Measurements from ENCODE around the gene VSTM2L.

Gene VSTM2L

GRCh38 chr20:37968841-37969401 is 66.0 kb downstream of the VSTM2L start:
- DNase-seq (ENCODE audit: low read depth) = no peak

GRCh38 chr20:37969949-37970855 is 67.3 kb downstream of the VSTM2L start:
- no peak for DNase-seq (ENCODE audit: low read depth)

- no peak for DNase-seq (ENCODE audit: low read depth)
Observed at GRCh38 chr20:37970856-37971245, 67.9 kb downstream of the VSTM2L start.

- no peak for DNase-seq (ENCODE audit: low read depth)
Observed at GRCh38 chr20:37971561-37972127, 68.7 kb downstream of the VSTM2L start.

GRCh38 chr20:37972256-37973058 is 69.5 kb downstream of the VSTM2L start:
- DNase-seq (ENCODE audit: low read depth) = no peak

- DNase-seq (ENCODE audit: low read depth) = no peak
Observed at GRCh38 chr20:37973059-37973910, 70.4 kb downstream of the VSTM2L start.

- DNase-seq (ENCODE audit: low read depth) = no peak
Observed at GRCh38 chr20:37976887-37977286, 74.0 kb downstream of the VSTM2L start.

- DNase-seq (ENCODE audit: low read depth) = no peak
Observed at GRCh38 chr20:37977338-37977737, 74.4 kb downstream of the VSTM2L start.

- no peak for DNase-seq (ENCODE audit: low read depth)
Observed at GRCh38 chr20:37977786-37978185, 74.9 kb downstream of the VSTM2L start.

GRCh38 chr20:37979021-37979985 is 76.4 kb downstream of the VSTM2L start:
- no peak for DNase-seq (ENCODE audit: low read depth)

- no peak for DNase-seq (ENCODE audit: low read depth)
Observed at GRCh38 chr20:37980383-37980782, 77.5 kb downstream of the VSTM2L start.

- no peak for DNase-seq (ENCODE audit: low read depth)
Observed at GRCh38 chr20:37980876-37981275, 77.9 kb downstream of the VSTM2L start.

GRCh38 chr20:37981568-37981967 is 78.6 kb downstream of the VSTM2L start:
- no peak for DNase-seq (ENCODE audit: low read depth)

- DNase-seq (ENCODE audit: low read depth) = no peak
Observed at GRCh38 chr20:37983286-37983685, 80.4 kb downstream of the VSTM2L start.

GRCh38 chr20:37984018-37984785 is 81.3 kb downstream of the VSTM2L start:
- no peak for DNase-seq (ENCODE audit: low read depth)

- DNase-seq (ENCODE audit: low read depth) = no peak
Observed at GRCh38 chr20:37986044-37986858, 83.3 kb downstream of the VSTM2L start.

GRCh38 chr20:37986873-37987601 is 84.1 kb downstream of the VSTM2L start:
- DNase-seq (ENCODE audit: low read depth) = no peak

Data from stimulated activated CD4-positive, alpha-beta T cell treated with anti-CD3 and anti-CD28 coated beads, Interleukin-2, amount 100 ng/mL, for 4 hours (primary cell).